DOHH2 (cell line): ENCODE measurements around the gene CMIP.
"Not testable (repeated sequence)": the region's sequence is repeated elsewhere in the genome, so short reads cannot be mapped to it uniquely, and the experiment has no call there.

ENCODE experiments used
- H3F3A ChIP-seq: fragments of 200-600 bp; sonication (generic), shearing (Covaris generic); 2 replicates; pipeline ENCODE4 v1.6.0; 2016; ENCODE audit warnings: antibody characterized with exemption, mild to moderate bottlenecking; ENCODE audit not compliant: control insufficient read depth, insufficient read depth
- H3K27ac ChIP-seq: fragments of 200-600 bp; sonication (generic); 2 replicates; pipeline ENCODE4 v1.5.1; 2014; ENCODE audit warnings: low read depth, mild to moderate bottlenecking, low read length, moderate library complexity
- H3K27me3 ChIP-seq: fragments of 200-600 bp; sonication (generic); 2 replicates; pipeline ENCODE4 v1.6.1; 2014; ENCODE audit warnings: mild to moderate bottlenecking, low read length, mixed read lengths; ENCODE audit not compliant: control insufficient read depth
- H3K36me3 ChIP-seq: fragments of 200-600 bp; sonication (generic); 2 replicates; pipeline ENCODE4 v1.6.1; 2014; ENCODE audit warnings: mild to moderate bottlenecking, low read length, moderate library complexity, mixed read lengths; ENCODE audit not compliant: control insufficient read depth
- H3K4me1 ChIP-seq: fragments of 200-600 bp; sonication (generic); 2 replicates; pipeline ENCODE4 v1.6.1; 2014; ENCODE audit warnings: mild to moderate bottlenecking, low read length, mixed read lengths; ENCODE audit not compliant: control insufficient read depth
- H3K4me2 ChIP-seq: fragments of 200-600 bp; sonication (generic); 2 replicates; pipeline ENCODE4 v1.6.0; 2014; ENCODE audit warnings: mild to moderate bottlenecking, low read length, moderate library complexity
- H3K4me3 ChIP-seq: fragments of 200-600 bp; sonication (generic); 2 replicates; pipeline ENCODE4 v1.5.1; 2014; ENCODE audit warnings: mild to moderate bottlenecking, low read length, mixed read lengths
- H3K79me2 ChIP-seq: fragments of 200-600 bp; sonication (generic); 2 replicates; pipeline ENCODE4 v1.6.1; 2014; ENCODE audit warnings: mild to moderate bottlenecking, low read length, mixed read lengths; ENCODE audit not compliant: control insufficient read depth
- H3K9me2 ChIP-seq: fragments of 200-600 bp; sonication (generic); replicated peaks from 2 replicates; pipeline ENCODE4 v1.6.1; 2014; ENCODE audit warnings: mild to moderate bottlenecking, low read length, mixed read lengths; ENCODE audit not compliant: control insufficient read depth
- H3K9me3 ChIP-seq: fragments of 200-600 bp; sonication (generic); 2 replicates; pipeline ENCODE4 v1.6.1; 2014; ENCODE audit warnings: antibody characterized with exemption, low read length, mixed read lengths; ENCODE audit not compliant: control insufficient read depth, insufficient read depth
- H4K20me1 ChIP-seq: fragments of 200-600 bp; sonication (generic); 2 replicates; pipeline ENCODE4 v1.6.0; 2014; ENCODE audit warnings: low read depth, mild to moderate bottlenecking, antibody characterized with exemption, low read length, moderate library complexity; ENCODE audit not compliant: control insufficient read depth, insufficient read depth
- EZH2phosphoT487 ChIP-seq: fragments of 200-600 bp; sonication (generic); IDR thresholded peaks from 2 replicates; pipeline ENCODE4 v1.6.1; 2017; ENCODE audit warnings: borderline replicate concordance, mild to moderate bottlenecking, antibody characterized with exemption, low read length, moderate library complexity, mixed read lengths
- TF ChIP-seq, protein P1 (sequence below): fragments of 200-600 bp; sonication (generic); IDR thresholded peaks from one replicate; pipeline ENCODE4 v1.5.1; 2014; ENCODE audit warnings: antibody characterized with exemption, mild to moderate bottlenecking, low read depth, low read length; ENCODE audit not compliant: poor library complexity, severe bottlenecking

CMIP gene

DNA sequence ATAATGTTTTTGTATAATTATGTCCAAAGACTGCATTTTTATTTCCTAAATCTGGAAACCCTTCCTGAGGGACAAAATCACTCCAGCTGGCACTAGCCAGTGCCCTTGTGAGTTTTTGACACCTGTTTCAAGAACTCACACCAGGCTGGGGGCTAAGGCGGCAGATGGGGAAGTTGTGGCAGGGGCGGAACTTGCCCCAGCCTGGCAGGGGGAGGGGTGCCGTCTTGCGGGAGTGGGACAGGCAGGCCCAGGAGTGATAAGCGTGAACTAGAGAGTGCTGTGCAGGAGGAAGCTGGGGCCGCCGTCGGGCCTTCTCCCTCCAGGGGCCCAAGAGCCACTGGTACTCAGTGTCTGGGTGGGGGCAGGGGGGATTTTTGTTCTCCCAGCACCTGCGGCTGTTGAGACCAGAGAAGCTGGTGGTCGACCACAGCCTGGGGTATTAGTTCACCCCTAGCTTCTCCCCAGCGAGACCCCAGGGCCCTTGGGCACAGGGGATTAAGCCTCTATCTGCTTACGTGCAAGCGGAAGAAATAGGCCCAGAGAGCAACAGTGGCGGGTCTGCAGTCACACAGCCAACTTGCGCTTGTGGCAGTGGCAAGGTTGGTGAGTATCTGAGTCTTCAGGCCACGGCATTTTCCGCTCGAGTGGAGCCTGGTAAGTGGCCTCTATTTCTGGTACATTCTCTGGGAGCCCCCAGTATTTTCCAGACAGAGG is 294.3 kb downstream of the CMIP start:
- H4K20me1 ChIP-seq = no peaks in the 10 kb centered on the region
- H3K27me3 ChIP-seq = no peaks in the 10 kb centered on the region
- H3K79me2 ChIP-seq = peaks cover 45% of the 10 kb centered on the region
- peak overlapping the region; percentile 90 for H3K27ac ChIP-seq
- H3K9me2 ChIP-seq = no peaks in the 10 kb centered on the region
- TF ChIP-seq EZH2phosphoT487 = no peak
- TF ChIP-seq, protein P1, sequence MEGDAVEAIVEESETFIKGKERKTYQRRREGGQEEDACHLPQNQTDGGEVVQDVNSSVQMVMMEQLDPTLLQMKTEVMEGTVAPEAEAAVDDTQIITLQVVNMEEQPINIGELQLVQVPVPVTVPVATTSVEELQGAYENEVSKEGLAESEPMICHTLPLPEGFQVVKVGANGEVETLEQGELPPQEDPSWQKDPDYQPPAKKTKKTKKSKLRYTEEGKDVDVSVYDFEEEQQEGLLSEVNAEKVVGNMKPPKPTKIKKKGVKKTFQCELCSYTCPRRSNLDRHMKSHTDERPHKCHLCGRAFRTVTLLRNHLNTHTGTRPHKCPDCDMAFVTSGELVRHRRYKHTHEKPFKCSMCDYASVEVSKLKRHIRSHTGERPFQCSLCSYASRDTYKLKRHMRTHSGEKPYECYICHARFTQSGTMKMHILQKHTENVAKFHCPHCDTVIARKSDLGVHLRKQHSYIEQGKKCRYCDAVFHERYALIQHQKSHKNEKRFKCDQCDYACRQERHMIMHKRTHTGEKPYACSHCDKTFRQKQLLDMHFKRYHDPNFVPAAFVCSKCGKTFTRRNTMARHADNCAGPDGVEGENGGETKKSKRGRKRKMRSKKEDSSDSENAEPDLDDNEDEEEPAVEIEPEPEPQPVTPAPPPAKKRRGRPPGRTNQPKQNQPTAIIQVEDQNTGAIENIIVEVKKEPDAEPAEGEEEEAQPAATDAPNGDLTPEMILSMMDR = no peak
- no peaks in the 10 kb centered on the region for H3K9me3 ChIP-seq
- peak overlapping the region; percentile 90 for H3K4me3 ChIP-seq
- H3K4me1 ChIP-seq = peaks cover 54% of the 10 kb centered on the region
- peaks cover 10% of the 10 kb centered on the region; the same call in 1 of the 2 replicates for H3F3A ChIP-seq
- H3K4me2 ChIP-seq = peak overlapping the region; percentile 97
- H3K36me3 ChIP-seq = peaks cover 8% of the 10 kb centered on the region

DNA sequence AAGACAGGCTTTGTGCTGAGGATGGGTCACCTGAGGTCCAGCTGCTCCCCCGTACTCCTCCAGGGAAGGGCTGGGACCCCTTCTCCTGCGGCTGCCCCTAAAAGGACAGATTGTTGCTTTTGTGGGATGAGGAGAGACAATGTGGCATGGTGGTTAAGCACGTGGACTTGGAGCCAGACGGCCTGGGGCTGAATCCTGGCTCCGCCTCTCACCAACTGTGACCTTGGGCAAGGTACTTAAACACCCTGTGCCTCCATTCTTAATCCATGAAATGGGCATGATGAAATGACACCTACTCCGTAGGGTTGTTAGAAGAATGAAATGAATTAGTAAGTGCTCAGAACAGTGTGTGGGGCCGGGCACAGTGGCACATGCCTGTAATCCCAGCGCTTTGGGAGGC is 294.9 kb downstream of the CMIP start:
- H3K4me2 ChIP-seq = peak overlapping the region; percentile 97
- peaks cover 45% of the 10 kb centered on the region for H3K79me2 ChIP-seq
- no peaks in the 10 kb centered on the region for H4K20me1 ChIP-seq
- H3K27ac ChIP-seq = peak overlapping the region; percentile 90
- H3K4me1 ChIP-seq = peaks cover 54% of the 10 kb centered on the region
- peak overlapping the region; percentile 90 for H3K4me3 ChIP-seq
- H3K9me3 ChIP-seq = no peaks in the 10 kb centered on the region
- TF ChIP-seq, protein P1 = no peak
- no peak for TF ChIP-seq EZH2phosphoT487
- H3F3A ChIP-seq = peaks cover 10% of the 10 kb centered on the region; the same call in 1 of the 2 replicates
- no peaks in the 10 kb centered on the region for H3K27me3 ChIP-seq
- no peaks in the 10 kb centered on the region for H3K9me2 ChIP-seq
- peaks cover 8% of the 10 kb centered on the region for H3K36me3 ChIP-seq

DNA sequence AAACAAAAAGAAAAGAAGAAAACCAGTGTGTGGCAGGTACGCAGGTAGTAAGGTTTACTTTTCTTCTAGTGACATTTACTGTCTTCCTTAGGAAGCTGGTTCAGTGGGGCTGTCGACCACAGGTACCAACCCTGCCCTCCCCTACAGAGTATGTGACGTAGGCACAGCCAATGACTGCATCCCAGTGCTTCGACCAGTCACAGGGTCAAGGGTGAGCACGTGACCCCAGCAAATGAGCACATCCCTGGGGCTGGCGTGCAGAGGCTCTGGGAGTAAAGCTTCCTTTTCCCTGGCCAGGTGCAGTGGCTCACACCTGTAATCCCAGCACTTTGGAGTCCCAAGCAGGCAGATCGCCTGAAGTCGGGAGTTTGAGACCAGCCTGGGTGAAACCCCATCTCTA is 295.6 kb downstream of the CMIP start:
- peaks cover 49% of the 10 kb centered on the region for H3K79me2 ChIP-seq
- no peak for TF ChIP-seq EZH2phosphoT487
- TF ChIP-seq, protein P1 = no peak
- peaks cover 56% of the 10 kb centered on the region for H3K4me1 ChIP-seq
- peak overlapping the region; percentile 97 for H3K4me2 ChIP-seq
- H3K27me3 ChIP-seq = no peaks in the 10 kb centered on the region
- H3K4me3 ChIP-seq = peak overlapping the region; percentile 90
- peak overlapping the region; percentile 90 for H3K27ac ChIP-seq
- H3K36me3 ChIP-seq = peaks cover 8% of the 10 kb centered on the region
- no peaks in the 10 kb centered on the region for H4K20me1 ChIP-seq
- H3K9me3 ChIP-seq = no peaks in the 10 kb centered on the region
- no peaks in the 10 kb centered on the region for H3K9me2 ChIP-seq
- peaks cover 14% of the 10 kb centered on the region for H3F3A ChIP-seq

DNA sequence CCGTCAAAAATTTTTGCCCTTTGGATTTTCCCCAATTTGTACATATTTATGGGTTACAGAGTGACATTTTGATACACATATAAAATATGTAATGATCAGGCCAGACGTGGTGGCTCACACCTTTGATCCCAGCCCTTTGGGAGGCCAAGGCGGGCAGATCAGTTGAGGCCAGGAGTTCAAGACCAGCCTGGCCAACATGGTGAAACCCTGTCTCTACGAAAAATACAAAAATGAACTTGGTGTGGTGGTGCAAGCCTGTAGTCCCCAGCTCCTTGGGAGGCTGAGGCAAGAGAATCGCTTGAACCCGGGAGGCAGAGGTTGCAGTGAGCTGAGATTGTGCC is 296.8 kb downstream of the CMIP start:
- peak overlapping the region; percentile 97 for H3K4me2 ChIP-seq

More for the DNA sequence above, 296.8 kb downstream of the CMIP start:
- not testable (repeated sequence) for H3K9me2 ChIP-seq, H3K27me3 ChIP-seq, H4K20me1 ChIP-seq, H3K9me3 ChIP-seq, H3K4me3 ChIP-seq, H3K27ac ChIP-seq
- H3K79me2 ChIP-seq = peaks cover 60% of the 10 kb centered on the region
- H3K36me3 ChIP-seq = peaks cover 12% of the 10 kb centered on the region
- peaks cover 15% of the 10 kb centered on the region for H3F3A ChIP-seq
- H3K4me1 ChIP-seq = peaks cover 68% of the 10 kb centered on the region
